GM18907 (cell line): ENCODE results near the gene BRIP1.
"Not testable (repeated sequence)": the region's sequence is repeated elsewhere in the genome, so short reads cannot be mapped to it uniquely, and the experiment has no call there.

Experiments used
- ATAC-seq: cut with Tn5 transposase; IDR thresholded peaks from one replicate; pipeline ENCODE4 v1.9.1; 2021; ENCODE audit warnings: mild to moderate bottlenecking, moderate library complexity; ENCODE audit not compliant: unreplicated experiment

BRIP1 gene

GRCh38 chr17:61868074-61868473 lies 4.7 kb upstream of the BRIP1 start:
- no peak for ATAC-seq

- ATAC-seq, result no peak
Measured at GRCh38 chr17:61867033-61867432, 3.7 kb upstream of the BRIP1 start.

GRCh38 chr17:61863801-61864126 lies 436 bp upstream of the BRIP1 start:
- peak; percentile 2 for ATAC-seq

- no peak for ATAC-seq
Measured at GRCh38 chr17:61862105-61862574, 1.2 kb downstream of the BRIP1 start.

- not testable (repeated sequence) for ATAC-seq
Measured at GRCh38 chr17:61860397-61860796, 2.9 kb downstream of the BRIP1 start.

- ATAC-seq, result no peak
Measured at GRCh38 chr17:61856035-61856434, 7.3 kb downstream of the BRIP1 start.

GRCh38 chr17:61852857-61853256 lies 10.5 kb downstream of the BRIP1 start:
- no peak for ATAC-seq

- no peak for ATAC-seq
Measured at GRCh38 chr17:61849674-61850073, 13.7 kb downstream of the BRIP1 start.

- no peak for ATAC-seq
Measured at GRCh38 chr17:61848896-61849295, 14.4 kb downstream of the BRIP1 start.

- no peak for ATAC-seq
Measured at GRCh38 chr17:61848247-61848646, 15.1 kb downstream of the BRIP1 start.

- no peak for ATAC-seq
Measured at GRCh38 chr17:61847659-61848058, 15.7 kb downstream of the BRIP1 start.

- ATAC-seq, result no peak
Measured at GRCh38 chr17:61846761-61847375, 16.5 kb downstream of the BRIP1 start.

- no peak for ATAC-seq
Measured at GRCh38 chr17:61846088-61846487, 17.2 kb downstream of the BRIP1 start.

- no peak for ATAC-seq
Measured at GRCh38 chr17:61843435-61843834, 19.9 kb downstream of the BRIP1 start.

GRCh38 chr17:61842899-61843298 lies 20.4 kb downstream of the BRIP1 start:
- ATAC-seq, result no peak

GRCh38 chr17:61839300-61839786 lies 24.0 kb downstream of the BRIP1 start:
- no peak for ATAC-seq

- ATAC-seq, result no peak
Measured at GRCh38 chr17:61837175-61838051, 25.9 kb downstream of the BRIP1 start.

GRCh38 chr17:61836266-61837174 lies 26.8 kb downstream of the BRIP1 start:
- ATAC-seq, result no peak

- no peak for ATAC-seq
Measured at GRCh38 chr17:61835606-61836005, 27.7 kb downstream of the BRIP1 start.

GRCh38 chr17:61834610-61835009 lies 28.7 kb downstream of the BRIP1 start:
- no peak for ATAC-seq

GRCh38 chr17:61833536-61834193 lies 29.7 kb downstream of the BRIP1 start:
- ATAC-seq, result no peak
